Sigmoid colon (tissue), 4 donors: ENCODE measurements around the gene ETV2.

Experiments used
- CTCF ChIP-seq, 4 experiments: fragments of 450-650 bp in 3 of 4; fragments of 200-600 bp in 1 of 4; IDR thresholded peaks; one replicate each; pipeline ENCODE4 v1.5.1; 2016 to 2019; ENCODE audit warnings: antibody characterized with exemption in 4 of 4, mild to moderate bottlenecking in 3 of 4, moderate library complexity in 2 of 4
- EP300 ChIP-seq, 4 donors: sonication (generic); formaldehyde crosslinking; IDR thresholded peaks; one replicate each; pipeline ENCODE4 v1.6.1; 2017; ENCODE audit warnings: antibody characterized with exemption in 4 of 4
- POLR2A ChIP-seq, 2 donors: fragments of 450-650 bp; IDR thresholded peaks; one replicate each; pipeline ENCODE4 v1.6.1; 2016; ENCODE audit warnings: antibody characterized with exemption in 2 of 2, mild to moderate bottlenecking in 2 of 2, moderate library complexity in 2 of 2
- POLR2AphosphoS5 ChIP-seq, 4 donors: sonication (generic); formaldehyde crosslinking; IDR thresholded peaks; one replicate each; pipeline ENCODE4 v1.6.1; 2017; ENCODE audit warnings: antibody characterized with exemption in 4 of 4

GRCh38 chr19:35666251-35666913, 24.8 kb downstream of the ETV2 start, which contains the start of gene UPK1A:
- TF ChIP-seq CTCF (IDR thresholded peaks at IDR 0.05) (no peak), EP300 (IDR thresholded peaks at IDR 0.05) (no peak), POLR2AphosphoS5 (IDR thresholded peaks at IDR 0.05) (no peak), POLR2A (IDR thresholded peaks at IDR 0.05) (no peak)
